Measurements from ENCODE around the gene PPT2.

The PPT2 gene

GRCh38 chr6:32153564-32154513 lies at the start of gene PPT2:
Gene PPT2 (plus strand): TSS chr6:32154141. CDS start chr6:32154595, 454 bp downstream.
- DNase-seq: peak; percentile 69 to 75

GRCh38 chr6:32105433-32105832 lies 48.5 kb upstream of the PPT2 start:
- peak in 1 of 2 experiments; percentile 41 for DNase-seq

GRCh38 chr6:32107406-32107805 lies 46.5 kb upstream of the PPT2 start:
- DNase-seq: no peak

- DNase-seq: no peak
These were observed 45.8 kb upstream of the PPT2 start for GRCh38 chr6:32108094-32108627.

DNA sequence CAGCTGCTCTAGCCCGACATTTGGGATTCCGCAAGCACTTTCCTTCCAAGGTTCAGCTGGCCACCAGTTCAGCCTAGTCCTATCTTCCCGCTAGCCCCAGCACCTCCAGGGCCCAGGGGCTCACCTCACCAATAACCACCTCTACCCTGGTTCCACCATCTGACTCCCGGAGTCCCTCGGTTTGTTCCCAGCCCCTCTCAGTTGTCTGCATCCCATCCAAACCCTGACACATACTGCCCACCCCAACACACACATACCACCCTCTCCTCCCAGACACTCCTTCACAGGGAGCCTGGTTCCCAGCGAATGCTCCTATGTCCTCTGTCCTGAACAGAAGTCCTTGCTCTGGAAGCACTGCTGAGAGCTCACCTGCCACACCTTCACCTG lies 45.2 kb upstream of the PPT2 start:
- no peak for DNase-seq

DNA sequence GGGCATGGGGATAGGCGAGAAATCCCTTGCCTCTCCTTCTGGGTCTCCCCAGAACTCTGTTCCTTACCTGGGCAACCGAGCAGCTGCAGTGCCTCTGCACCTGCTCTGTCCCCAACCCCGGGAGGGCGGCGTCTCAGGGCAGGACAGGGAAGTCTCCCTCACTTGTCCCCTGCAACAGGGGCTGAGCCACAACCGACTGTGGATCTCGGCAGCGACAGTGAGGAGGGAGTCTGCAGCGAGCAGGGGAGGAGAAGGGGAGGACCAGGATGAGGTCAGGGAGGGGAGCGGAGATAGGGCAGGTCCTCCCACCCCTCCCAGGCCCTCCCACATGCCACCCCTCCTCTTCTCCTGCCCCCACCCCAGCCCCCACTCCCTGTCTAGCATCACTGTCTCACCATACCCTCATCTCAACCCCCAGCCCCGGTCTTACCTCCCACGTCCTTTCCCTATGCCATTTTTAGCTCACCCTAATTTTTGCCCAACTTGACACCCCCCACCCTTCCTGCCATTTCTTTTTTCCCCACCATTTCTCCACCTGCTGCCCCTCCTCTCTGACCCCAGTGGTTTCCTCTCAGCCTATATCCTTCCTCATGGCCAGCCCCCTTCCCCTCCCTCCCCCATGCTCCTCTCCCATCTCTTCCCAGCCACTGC lies 44.7 kb upstream of the PPT2 start, which contains the start of gene TNXB:
Gene TNXB, minus strand, starts transcription at position 225 of the 651 bp plus-strand sequence. CDS start 11,140 bp downstream, outside the sequence.
- no peak for DNase-seq

- no peak for DNase-seq
These were observed 44.2 kb upstream of the PPT2 start for GRCh38 chr6:32109765-32110160.

- DNase-seq: no peak
These were observed 43.3 kb upstream of the PPT2 start for GRCh38 chr6:32110632-32111031.

DNA sequence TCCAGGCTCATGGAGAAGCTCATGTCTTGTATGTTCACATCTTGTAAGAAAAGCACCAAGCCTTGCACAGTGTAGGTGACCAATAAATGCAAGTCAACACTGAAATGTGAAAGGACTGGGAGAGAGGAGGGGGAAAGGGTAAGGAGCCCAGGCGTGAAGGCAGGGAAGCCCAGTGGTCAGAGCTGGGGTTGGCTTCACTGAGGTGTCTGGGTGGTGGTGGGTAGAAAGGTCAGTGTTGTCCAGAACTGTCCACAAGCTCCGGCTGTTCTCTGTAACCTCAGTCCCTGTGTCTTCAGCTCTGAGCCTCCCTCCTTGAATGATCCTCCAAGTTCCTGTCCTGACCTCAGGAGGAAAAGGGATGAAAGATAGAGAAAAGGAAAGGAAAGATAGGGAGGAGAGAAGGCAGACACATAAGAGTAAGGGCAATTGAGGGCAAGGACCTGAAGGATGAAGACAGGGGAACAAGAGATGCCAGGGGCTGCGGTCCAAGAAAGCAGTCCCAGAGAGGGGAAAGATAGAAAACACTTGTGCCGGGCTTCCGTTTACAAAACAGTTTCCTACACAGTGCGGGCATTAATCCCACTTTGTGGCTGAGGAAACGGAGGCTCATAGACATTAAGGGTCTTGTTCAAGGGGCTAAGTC lies 42.4 kb upstream of the PPT2 start:
- no peak for DNase-seq

DNA sequence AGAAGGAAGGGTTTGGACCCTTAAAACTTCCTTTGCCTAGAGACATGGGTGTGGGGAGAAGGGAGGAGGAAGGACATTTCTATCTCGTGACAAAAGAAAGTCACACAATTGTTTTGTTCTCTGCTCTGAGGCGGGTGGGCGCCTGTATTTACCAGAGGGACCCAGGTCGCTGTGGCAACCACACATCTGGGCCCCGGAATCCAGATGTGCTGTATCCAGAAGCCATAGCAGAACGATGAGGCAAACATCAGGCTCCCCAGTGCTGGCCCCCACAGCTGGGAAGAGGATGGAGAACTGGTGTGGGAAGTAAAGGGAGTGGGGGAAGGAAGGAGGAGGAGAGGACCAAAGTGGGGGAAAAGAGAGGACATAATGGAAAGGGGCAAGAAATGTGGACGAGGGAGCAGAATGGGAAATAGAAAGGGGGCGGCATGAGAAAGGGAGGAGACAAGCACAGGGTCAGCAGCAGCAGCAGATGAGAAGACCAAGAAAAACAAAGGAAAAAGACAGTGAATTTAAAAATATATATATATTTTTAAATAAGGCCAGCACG lies 41.4 kb upstream of the PPT2 start:
- no peak for DNase-seq

DNA sequence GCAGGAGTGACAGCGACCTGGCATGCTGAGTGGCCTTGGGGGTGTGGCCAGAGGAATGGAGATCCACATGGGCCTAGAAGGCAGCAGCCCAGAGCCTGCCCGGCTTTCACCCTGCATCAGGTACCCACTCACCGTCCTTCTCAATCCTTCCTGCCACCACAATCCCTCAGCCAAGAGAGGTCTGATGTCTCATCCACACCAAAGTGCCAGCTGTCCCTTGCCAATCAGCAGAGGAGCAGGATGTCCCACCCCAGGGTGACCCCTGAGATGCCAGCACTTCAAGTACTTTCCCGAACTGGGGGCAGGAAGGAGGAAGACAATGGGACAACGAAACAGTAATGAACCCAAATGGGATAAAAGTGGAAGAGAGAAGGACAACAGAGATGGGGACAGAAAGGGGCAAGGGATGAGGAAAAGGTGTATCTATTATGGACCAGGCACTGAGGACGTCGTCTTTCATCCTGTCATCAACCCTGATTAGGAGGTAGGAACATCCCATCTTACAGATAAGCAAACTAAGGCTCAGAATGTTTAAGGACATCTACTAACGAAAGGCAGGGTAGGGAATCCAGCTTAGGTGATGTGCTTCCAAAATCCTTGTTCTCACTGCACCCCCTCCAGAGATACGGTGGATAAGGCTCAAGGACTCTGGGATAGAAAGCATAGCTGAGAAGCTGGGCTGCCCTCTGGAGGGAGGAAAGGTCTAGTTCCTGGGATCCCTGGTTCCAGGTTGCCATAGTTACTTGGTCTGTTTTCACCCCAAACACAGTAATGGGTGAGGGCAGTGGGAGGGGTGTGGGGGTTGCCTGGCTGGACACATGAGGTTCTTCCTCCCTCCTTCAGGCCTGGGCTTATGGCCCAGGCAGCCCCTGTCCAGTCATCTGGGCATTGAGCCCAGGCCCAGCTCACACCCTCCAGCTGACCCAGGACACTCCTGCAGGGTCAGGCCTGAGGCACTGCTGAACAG lies 40.3 kb upstream of the PPT2 start:
- no peak for DNase-seq

DNA sequence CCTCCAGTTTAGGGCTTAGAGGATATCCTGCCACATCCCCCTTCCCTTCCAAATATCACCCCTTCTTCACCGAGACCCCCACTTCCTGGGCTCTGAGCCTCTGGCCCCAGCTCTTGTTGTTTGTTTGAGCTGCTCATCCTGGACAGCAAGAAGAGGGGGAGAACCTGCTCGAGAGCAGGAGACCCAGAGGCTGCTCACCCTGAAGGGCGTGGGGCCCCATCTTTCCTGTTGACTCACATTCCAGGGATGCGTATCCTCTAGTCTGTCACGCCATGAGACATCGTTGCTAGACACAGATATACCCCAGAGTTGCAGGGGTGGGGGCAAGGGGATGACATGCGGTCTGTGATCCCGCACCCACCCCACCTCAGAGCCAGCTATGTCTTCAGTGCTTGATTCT lies 39.1 kb upstream of the PPT2 start:
- no peak for DNase-seq

DNA sequence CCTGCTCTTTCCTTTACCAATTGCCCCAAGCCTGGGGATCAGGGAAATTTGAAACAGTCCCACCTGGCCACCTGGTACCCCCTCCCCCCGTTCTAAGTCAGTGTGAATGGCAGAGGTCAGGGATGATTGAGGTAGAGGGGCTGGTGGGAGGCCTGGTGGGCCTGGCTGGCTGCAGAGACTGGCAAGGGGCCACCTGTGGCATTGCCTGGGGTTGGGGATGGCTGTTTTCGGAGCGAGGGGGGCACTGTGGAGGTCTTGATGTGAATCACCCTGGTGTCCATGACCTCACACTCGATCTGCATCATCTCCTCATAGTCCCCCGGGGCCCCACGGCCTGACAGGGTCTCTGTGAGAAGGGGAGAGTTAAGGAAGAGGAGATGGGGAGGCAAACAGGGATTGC lies 38.3 kb upstream of the PPT2 start:
- no peak for DNase-seq

DNA sequence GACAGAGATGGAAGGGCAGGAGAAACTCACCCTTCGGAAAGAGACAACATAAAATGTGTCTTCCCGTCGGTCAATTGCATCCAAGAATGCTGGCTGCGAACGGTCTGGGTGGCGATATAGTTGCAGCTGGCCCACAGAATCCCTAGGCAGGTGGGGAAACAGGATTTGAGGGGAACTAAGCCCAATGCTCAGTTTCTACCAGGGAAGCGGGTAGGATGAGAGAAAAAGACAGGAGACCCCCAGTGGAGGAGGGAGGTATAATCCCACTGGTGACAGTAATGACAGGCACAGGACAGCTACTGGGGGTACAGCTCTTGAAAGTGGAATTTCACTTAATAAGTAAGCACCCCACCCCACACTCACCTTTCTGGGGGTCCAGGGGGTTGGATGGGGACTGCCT lies 37.3 kb upstream of the PPT2 start:
- peak; percentile 26 to 32 for DNase-seq

DNA sequence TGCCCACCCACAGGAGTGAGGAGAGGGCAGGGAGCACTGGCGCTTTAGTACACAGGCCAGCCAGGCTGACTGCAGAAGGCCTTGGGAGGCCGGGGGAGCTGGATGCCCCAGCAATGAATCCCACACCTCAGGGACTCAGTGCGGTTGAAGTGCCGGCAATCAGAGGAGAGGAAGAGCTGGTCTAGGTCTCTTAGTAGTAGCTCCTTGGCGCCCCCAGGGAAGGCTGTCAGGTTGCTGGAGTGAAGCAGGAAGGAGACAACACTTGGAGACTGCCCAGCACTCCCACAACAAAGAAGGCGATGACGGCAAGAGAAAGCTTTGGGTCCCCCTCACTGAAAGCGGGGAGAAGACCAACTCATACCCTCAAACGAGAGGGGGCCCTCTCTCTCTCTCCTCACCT lies 36.5 kb upstream of the PPT2 start:
- DNase-seq: no peak

DNA sequence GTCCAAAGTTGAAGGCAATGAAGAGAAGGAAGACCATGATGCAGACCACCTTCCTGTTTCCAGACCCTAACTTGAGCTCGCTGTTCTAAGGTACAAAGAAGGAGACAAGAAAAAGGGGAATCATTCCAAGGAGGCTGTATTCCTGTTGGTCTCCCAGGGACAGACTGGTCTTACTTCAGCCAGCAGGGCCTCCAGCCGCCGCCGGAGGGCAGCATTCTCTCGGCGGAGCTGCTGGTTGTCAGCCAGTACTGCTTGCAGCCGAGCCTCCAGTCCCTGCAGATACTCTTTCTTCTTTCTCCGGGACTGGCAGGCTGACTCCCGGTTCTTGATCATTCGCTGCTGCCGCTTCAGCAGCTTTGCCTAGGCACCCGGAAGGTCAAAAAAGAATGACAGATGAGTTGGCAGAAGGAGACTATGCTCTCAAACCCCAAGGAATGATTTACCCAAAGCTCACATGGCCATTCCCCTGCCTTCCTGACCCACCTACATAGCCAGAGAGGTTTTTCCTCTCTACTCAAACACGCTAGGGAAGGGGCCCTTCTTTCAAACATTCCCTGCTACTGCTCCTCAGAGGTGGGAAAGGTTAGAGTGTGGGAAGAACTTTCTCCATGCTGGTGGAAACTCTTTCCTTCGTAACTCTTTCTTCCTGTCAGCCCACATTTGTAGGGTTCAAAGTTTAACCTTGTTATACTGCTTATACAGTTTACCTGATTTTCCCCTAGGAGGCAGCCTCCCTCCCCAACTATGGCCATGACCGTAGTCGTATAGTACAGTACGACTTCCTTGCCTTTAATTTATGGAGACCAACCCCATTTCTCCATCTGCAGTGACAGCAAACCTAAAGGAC lies 34.9 kb upstream of the PPT2 start:
- peak; percentile 77 to 88 for DNase-seq

DNA sequence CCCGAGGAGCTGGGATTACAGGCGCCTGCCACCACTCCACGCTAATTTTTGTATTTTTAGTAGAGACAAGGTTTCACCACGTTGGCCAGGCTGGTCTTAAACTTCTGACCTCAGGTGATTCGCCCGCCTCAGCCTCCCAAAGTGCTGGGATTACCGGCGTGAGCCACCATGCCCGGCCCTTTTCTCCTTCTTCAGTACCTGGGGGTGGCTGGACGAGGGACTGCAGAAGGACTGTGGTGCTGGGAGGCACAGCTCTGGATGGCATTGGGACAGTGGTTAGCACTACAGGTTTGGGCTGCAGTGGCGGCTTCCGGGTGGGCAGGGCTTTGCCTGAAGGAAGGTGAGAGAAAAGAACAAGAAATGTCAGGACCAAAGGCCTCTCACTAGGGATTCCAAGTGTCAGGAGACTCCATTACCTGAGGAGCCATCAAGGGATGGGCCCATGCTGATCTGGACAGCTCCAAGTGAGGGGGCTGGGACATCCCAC lies 33.3 kb upstream of the PPT2 start:
- no peak for DNase-seq

DNA sequence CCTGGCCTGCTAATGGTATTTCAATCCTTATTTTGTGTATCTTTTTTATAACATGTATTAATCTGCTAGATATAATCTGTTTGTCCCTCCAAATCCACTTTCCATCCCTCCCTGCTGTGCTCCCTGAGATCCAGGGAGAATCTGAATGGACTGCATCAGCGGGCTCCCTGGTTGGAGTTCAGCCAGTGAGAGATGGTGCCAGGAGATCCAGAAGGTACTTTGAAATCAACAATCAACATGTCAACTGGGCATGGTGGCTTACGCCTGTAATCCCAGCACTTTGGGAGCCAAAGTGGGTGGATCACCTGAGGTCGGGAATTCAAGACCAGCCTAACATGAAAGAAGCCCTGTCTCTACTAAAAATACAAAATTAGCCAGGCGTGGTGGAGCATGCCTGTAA lies 30.3 kb upstream of the PPT2 start:
- no peak for DNase-seq

DNA sequence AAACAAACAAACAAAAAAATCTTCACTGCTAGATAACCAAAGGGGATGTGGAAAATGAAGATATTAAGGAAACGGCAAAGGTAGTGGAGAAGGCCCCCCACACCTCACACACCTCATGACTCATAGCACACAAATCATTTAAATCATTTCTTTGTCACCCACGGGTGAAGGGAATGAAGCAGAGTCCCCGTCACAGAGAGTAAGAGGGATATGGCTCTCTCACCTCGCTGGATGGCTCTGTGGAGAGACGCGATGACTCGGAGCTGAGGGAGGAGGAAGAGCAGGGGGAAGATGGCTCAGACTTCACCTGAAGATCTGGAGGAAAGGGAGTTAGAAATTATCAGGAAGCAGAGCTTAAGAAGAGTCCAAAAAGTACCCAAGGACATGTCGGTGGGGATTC lies 27.1 kb upstream of the PPT2 start:
- no peak for DNase-seq

- DNase-seq: no peak
These were observed 26.6 kb upstream of the PPT2 start for GRCh38 chr6:32127409-32127716.
